Left forelimb (tissue), 1 donor: ENCODE data around the gene NAIF1.

ENCODE experiments used
- DNase-seq: peaks from one replicate; pipeline ENCODE4 v3.0.0-alpha.2; 2018; ENCODE audit warnings: low spot score

Gene NAIF1

DNA sequence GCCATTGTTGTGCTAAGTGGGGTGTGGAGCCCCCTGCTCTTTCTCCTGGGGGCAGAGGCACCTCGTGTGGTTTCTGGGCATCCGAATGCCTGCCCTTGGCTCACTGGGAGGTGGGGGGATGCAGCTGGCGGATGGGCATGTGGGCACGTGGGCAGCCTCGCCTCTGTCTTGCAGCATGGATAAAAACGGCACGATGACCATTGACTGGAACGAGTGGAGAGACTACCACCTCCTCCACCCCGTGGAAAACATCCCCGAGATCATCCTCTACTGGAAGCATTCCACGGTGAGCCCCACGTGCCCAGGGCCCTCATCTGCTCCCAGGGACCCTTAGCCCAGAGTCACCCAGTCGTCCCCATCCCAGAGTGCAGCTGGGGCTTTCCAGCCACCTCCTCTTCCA, 35.1 kb upstream of the NAIF1 start:
- no peak for DNase-seq

DNA sequence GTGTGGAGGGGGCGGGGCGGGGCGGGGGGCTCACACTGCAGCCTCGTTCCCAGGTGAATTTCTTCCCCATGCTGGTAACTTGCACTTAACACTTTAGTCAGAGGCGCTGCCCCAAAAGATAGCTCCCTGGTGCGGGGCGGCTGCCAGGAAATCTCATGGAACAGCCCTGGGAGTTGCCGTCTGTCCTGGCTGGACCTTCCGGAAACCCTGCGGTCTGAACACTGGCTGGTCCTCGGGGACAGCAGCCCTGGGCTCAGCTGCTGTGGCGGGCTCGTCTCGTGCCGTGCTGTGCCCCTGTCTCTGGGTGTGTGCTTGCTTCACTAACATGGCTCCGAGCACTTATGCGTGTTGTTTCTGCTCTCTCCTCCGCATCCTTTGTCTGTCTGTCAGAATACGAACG, 34.6 kb upstream of the NAIF1 start:
- no peak for DNase-seq

DNA sequence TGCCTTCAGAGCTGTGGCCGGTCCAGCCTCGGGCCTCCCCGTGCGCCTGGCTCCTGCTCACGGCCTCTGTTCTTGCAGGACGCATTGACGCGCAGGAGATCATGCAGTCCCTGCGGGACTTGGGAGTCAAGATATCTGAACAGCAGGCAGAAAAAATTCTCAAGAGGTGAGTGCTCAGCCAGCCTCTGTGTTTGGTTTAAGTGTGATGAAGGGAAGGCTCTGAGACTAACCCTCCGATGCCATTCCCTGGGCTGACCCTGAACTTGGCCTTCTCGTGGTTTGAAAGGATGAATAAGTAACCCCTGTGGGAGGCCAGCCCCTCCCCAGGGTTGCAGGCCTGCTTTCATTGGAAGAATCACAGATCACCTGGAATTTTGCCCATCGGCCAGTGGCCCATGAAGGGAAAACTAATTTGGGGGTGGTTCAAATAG, 34.1 kb upstream of the NAIF1 start:
- DNase-seq: no peak

DNA sequence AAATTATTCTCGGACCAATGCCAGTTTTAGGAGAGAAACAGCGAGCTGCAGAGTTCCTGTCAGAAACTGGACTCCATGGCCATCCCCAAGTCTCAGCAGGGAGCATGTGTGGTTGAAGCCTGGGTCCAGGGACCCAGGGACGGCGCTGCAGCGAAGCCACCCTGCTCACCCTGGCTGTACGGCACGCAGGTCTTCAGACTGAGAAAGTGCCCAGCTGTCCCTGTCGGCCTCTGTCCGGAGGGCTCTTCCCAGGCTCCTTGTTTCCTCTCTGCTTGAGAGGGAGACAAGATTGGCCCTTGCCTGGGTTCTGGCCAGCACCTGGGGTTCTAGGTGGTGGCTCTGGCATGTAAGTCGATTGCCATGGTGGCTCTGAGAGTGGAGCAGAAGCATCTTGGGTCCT, 33.5 kb upstream of the NAIF1 start:
- no peak for DNase-seq

DNA sequence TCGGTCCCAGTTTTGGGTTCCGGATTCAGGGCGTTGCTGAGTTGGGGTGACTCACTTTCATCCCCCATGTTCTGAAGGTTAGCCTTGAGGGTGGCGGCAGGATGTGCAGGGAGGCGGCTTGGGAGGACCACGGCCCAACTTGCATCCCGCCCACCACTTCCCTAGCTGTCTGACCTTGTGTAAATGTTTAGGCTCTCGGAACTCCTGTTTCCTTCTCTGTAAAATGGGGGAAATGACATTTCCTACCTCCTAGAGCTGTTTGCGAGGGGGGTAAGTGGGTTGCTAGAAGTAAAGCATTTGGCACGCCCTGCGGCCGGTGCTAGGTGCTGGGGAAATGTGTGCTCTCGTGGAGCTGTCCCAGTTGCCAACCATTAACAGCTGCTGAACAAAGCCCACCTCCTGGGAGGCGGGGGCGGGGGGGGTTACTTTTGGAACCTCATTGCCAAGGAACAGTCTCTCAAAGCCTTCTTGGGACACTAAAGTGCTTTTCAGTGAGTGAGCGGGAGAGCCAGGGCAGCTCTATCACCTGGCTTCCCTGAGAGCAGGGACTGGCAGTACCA, 32.9 kb upstream of the NAIF1 start:
- no peak for DNase-seq

DNA sequence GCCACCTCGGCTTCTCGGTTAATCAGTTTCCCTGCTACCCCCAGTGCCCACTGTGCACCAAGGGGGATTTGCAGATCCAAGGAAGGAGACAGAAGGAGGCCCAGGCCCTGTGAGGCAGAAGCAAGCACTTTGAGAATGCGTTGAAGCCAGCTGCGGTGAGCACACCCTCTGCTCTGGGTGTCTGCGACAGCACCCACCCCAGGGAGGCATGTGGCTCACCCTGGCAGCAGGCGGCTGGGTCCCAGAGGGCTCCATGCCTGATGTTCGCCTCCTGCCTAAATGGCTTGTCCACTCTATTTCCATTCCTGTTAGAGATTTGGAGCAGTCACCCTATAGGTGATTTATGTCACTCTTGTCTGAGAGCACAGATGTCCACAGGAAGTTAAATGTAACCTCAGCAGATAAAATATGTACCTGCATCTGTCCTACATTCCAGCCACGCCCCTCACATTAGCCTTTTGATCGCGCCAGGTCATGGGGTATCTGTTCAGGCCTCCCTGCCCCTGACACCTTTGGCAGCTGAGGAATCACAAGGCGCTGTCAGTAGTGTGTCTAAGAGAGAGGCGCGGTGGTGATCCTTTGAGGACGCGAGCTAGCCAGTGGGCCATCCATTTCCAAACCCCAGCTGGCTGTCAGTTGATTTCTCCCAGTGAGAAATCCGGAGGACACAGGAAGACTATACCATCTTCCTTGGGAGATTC, 32.3 kb upstream of the NAIF1 start:
- DNase-seq: no peak

DNA sequence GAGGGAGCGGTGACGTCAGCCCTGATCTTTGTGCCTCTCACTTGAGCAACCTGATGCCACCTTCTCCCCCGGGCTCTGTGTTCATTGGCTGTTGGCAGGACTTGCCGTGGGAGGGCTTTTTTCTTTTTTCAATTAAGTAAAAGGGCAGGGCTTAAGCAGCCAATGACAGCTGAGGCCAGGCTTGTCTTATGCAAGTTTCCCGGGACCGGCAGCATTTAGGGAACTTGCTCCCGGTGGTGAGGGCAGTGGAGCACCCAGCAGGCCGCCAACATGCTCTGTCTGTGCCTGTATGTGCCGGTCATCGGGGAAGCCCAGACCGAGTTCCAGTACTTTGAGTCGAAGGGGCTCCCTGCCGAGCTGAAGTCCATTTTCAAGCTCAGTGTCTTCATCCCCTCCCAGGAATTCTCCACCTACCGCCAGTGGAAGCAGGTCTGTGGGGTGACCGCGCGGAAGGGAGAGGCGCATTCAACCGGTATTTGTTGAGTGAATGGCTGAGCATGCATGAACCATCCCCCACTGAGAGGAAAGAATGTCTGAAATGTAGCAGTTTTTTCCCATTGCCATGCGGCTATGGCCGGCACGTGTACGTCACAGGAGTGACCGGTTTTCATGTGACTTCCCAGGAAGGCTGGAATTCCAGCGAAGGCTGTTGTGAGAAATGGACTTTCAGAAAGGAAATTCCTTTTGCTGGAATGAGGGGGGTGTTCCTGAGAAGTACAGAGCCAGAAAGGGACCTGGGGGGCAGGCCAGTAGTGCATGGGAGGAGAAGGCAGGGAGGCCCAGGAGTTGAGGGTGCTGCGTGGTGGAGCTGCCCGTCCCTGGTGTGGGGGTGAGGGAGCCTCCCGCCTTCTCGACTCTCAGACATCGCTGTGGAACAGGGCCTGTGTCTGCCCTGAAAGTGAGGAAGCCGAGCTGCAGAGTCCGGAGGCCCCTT, 31.4 kb upstream of the NAIF1 start:
- DNase-seq: no peak

DNA sequence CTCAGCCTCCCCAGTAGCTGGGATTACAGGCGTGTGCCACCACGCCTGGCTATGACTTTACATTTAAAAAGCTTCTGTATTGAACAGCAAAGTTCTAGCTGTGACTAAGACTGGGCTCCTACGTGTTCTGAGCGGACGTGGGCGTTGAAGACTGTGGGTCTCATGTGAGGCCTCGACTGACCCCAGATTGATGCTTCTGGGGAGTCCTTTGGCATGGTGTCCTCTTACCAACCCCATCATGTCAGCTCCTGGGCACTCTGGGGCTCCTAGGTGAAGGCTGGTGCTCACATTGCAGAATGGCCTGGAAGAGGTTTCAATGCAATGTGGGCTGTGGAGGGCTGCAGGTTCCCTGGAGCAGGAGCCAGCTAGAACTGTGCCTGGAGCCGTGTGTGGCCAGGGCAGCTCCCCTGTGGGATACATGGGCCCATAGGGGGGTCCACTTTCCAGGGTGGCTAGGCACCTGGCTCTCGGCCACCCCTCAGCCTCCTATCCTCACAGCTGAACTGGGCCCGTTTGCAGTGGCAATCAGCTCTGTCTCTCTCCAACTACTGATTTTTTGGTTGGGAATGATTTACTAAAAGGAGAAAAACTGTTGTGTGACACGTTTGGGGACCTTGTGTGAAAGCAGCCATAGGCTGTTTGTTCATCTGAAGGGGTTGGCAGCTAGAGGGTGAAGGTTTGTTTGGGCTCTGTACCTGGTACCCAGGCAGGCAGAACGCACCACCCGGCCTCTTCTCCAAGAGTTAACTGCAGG, 30.6 kb upstream of the NAIF1 start:
- no peak for DNase-seq

DNA sequence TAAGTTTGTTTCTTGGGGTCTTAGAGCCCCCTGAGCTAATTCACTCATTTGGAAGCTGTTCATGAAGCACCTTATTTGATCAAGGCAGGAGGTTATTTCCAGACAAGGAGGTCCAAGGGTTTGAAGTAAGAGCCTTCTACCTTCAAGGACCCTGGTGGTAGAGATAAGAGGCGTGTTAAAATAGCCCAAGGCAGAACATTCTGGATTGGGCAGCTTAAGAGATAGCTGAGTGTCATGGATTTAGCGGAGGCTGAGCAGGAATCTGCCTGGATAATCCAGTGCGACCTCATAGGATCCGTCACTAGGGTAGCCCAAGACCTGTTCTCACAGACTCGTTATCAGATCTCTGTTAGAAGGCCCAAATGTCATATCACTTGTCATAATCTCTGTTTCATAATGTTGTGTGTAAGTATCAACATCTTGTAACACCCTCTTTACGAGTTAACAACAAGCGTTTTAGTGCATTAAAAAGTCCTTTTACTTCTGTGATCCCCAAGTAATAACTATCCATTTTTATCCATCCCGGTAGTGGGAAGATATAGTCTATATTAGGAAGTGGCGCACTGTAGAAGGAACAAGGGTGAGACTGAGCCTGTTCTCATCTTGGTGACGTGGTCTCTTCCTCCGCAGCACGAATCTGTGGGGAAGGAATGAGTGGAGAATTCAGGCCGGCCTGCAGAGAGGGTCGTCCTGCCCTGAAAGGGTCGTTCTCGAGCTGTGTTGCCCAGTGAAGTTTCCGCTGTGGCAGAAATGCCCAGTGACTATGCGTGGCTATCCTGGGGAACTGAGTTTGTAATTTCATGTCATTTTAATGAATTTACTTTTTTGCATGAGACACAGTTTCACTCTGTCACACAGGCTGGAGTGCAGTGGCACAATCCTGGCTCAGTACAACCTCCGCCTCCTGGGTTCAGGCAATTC, 29.8 kb upstream of the NAIF1 start:
- no peak for DNase-seq

DNA sequence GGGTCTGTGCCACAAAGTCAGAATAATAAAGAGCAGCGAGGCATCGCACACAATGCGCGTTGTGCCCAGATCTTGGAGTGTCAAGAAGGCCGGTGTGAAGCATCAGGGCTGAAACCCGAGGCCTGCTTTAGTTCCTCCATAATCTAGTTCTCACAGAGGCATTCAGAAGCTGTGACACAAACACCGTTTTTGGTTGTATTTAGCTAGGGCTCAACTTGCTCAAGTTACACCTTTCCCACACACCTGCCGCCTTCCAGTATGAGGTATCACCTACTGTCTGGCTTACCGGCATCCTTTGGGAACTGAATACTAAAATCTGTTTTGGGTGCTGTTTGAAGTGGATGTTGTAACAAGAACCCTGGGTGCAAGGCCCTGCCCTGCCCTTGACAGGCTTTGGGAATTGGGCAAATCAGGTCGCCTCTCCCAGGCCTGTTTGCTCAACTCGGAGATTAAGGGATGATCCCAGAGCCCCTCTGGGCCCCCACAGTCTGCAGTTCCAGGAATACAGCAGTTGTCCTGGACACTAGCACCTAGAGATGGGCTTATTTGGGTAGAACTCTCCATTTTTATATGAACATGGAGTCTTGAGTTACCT, 27.9 kb upstream of the NAIF1 start:
- DNase-seq: no peak

DNA sequence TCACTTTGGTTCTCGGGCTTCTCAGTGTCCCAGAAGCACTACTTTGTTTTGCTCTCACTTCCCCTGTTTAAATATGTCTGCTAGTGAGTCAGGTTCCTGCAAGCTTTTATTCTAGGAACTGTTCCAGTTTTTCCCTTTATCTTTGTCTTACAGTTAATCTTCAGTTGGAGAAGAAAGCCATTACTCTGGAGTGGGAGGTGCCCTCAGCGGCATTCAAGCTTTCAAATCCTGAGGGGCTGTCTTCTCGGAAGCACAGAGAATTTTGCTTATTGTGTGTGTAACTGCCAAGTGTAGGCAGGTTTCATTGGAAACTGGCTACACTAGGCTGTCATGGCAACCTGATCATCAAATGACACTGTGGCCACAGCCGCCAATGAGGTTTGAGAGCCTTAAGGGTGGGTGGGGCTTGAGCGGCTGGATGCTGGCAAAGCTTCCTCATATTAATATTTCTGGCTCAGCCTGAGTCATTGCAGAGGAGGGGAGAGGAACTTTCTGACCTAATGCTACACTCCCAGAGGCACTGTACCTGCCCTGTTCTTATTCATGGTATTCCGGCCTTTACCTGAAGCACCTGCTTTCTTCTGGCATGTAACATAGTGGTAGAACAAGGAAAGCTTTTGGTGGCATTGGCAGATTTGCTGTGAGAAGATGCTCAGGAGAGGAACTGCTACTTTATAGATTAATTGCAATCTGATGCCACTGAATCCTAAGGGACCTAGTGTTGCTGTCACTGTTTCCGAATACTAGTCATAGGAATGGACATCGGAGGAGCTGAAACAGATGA, 27.2 kb upstream of the NAIF1 start:
- DNase-seq: peak; percentile 92

DNA sequence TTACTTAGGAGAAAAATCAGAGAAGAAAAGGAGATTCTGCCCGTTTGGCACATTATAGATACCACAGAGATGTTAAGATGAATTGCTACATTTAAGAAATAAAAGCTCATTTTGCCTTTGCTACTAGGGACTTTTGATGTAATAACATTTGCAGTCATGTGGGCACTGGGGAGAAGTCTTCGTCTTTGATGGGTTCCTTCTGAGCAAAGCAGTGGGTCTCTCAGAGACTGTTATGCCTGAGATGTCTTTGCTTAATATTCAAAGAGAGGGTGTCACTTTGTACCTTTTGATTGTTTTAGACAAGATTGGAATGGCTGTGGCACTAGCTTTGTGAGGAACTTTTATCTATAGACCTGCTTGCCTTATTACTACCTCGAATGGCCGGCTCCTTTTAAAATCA, 25.9 kb upstream of the NAIF1 start:
- DNase-seq: no peak

DNA sequence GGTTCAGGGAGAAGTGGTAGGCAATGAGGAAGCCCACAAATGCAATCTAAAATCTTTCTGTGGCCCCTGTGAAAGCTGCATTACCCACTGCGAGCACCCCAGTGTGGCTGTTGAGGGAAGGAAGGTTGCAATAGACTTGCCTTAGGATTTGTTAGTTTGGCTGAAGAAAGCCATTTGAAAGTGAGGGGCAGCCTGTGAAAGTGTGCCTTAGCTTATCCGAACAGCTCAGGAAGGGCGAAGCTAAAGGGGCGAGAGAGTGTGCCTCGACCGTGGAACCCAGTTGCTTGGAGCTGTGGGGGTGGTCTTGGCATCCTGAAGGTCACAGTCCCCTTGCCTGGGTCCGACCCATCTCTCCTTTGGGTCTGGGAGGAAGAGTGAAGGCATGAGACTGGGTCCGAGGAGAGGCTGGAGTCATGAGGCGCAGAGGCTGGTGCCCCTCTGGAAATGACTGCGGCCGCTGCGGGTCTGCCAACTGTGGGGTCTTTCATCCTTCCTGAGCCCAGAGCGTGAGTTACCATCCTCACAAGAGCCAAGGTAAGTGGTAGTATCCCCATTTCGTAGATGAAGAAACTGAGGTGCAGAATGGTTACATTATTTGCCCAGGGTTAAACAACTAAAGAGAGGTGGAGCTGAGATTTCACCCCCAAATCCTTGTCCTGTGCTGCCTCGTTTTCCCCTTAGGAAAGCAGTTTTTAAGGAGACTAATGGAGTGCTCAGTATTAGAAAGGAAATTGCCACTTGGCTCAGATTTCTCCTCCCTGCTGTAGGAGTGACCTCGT, 25.3 kb upstream of the NAIF1 start:
- DNase-seq: no peak

DNA sequence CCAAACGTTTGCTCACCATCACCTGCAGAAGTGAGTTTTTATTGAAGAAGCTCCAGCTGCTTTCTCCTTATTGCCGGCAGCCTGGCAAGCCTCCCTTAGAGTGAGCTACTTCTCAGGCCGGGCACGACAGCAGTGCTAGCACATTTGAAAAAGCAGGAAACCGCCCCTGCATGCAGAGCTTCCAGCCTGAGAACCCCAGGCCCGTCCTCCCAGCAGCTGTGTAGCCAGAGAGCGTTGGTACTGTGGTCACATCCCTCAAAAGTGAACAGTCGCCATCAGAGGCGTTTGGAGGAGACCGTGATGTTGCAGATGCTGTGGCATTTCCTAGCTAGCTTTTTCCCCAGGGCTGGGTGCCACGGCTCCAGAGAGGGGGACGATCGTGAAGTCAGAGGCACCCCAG, 24.5 kb upstream of the NAIF1 start:
- no peak for DNase-seq

DNA sequence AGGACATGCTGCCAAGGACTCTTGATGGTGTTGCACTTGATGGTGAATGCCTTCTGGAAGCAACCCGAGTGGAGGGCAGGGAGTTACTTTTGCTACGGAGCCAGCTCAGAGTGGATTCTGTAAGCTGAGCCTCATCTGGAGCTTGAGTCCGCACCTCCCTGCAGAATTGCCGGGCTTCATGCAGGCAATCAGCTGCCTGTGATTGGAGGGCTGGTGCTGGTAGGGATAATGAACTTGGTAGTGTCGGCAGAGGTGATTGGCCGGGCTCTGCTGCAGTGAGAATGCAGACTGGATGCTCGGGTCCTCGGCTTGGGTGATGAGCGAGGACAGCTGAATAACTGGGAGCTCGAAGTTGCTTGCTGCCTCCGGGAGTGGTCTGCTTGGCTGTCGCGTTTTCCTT, 24.0 kb upstream of the NAIF1 start:
- peak; percentile 87 for DNase-seq

DNA sequence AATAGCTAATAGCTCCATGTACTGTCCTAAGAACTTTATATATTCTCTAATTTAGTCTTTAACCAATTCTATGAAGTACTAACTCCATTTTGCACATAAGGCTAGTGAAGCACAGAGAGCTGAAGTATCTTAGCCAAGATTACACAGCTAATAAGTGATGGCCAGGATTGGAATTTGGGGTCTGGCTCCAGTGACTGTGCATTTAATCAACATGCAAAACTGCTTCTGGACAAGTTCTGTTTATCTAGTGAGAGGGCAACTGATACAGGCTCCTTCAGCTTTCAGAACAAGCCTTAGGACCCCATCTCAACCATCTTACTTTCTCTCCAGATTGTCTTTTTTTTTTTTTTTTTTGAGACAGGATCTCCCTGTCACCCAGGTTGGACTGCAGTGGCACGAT, 22.2 kb upstream of the NAIF1 start:
- no peak for DNase-seq

DNA sequence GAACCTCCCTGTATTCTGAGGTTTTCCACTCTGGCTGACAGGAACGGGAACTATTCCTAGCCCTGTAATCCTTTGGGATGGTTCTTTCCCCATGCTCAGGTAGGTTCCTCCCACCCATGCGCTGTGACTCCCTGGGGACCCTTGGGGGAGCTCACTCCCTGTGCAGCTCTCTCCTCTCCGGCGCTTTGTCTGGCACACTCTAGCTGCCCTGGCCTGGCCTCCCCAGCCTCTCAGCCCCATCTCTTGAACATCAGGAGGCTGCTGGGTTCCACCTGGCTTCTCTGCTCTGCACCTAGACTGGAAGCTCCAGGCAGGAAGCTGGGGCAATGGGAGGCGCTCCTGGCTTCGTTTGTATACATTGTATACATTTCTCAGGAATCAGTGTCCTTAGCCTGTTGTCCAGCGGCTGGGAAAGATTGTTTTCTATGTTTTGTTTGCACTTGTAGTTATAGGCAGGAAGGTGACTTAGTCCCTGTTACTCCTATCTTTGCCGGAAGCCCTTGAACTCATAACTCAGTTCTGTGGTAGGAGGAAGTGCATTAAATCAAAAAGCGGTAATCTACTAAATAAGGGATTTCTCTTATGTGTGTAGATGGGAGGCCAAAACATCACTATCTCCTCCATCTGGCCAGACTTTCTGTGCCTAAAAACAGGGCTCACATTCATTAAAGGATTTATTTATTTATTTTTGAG, 21.3 kb upstream of the NAIF1 start:
- DNase-seq: no peak

DNA sequence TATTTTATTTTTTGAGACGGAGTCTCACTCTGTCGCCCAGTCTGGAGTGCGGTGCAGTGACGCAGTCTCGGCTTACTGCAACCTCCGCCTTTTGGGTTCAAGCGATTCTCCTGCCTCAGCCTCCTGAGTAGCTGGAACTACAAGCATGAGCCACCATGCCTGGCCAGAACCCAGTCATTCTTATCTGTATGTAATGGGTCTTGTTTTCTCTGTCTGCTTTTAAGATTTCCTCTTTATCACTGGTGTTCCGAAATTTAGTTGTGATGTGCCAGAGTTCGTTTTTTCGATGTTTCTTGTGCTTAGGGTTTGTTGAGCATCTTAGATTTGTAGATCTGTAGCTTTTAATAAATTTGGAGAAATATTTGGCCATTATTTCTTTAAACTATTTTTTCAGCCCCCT, 20.1 kb upstream of the NAIF1 start:
- DNase-seq: no peak

DNA sequence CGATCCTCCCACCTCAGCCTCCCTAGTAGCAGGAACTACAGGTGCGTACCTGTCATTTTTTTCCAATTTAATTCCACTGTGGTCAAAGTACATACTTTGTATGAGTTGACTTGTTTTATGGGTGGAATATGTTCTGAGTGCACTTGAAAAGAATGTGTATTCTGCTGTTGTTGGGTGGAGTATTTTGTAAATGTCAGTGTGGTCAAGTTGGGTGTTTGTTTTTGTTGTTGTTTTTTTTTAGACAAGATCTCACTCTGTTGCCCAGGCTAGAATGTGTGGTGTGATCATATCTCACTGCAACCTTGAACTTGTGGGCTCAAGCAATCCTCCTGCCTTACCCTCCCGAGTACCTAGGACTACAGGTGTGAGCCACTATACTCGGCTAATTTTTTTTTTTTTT, 18.8 kb upstream of the NAIF1 start:
- no peak for DNase-seq
